Muscle layer of duodenum (tissue), 2 donors: ENCODE data around the gene TLE4.

Experiments
- H3K27ac ChIP-seq: one replicate; pipeline ENCODE4 v1.7.0; 2013; ENCODE audit warnings: mild to moderate bottlenecking, low read length
- H3K27me3 ChIP-seq: one replicate; pipeline ENCODE4 v1.7.0; 2013; ENCODE audit warnings: low read depth, mild to moderate bottlenecking, control low read depth, low read length
- H3K36me3 ChIP-seq, 2 donors: one replicate each; pipeline ENCODE4 v1.7.0; 2013; ENCODE audit warnings: low read length in 2 of 2, control low read depth in 1 of 2, mild to moderate bottlenecking in 1 of 2; ENCODE audit not compliant: insufficient read depth in 2 of 2, control insufficient read depth in 1 of 2
- H3K4me1 ChIP-seq, 2 donors: one replicate each; pipeline ENCODE4 v1.7.0; 2013; ENCODE audit warnings: low read length in 2 of 2, mild to moderate bottlenecking in 2 of 2, control low read depth in 1 of 2, moderate library complexity in 1 of 2; ENCODE audit not compliant: insufficient read depth in 2 of 2, control insufficient read depth in 1 of 2
- H3K4me3 ChIP-seq, 2 donors: one replicate each; pipeline ENCODE4 v1.7.0; 2013; ENCODE audit warnings: low read length in 2 of 2, low read depth in 1 of 2, mild to moderate bottlenecking in 1 of 2
- H3K9me3 ChIP-seq, 2 donors: one replicate each; pipeline ENCODE4 v1.7.0; 2013; ENCODE audit warnings: low read length in 2 of 2, control low read depth in 1 of 2, mild to moderate bottlenecking in 1 of 2; ENCODE audit not compliant: control insufficient read depth in 1 of 2
- donor health status: healthy.

The TLE4 gene

GRCh38 chr9:79609468-79610018 lies 37.8 kb downstream of the TLE4 start:
- Histone ChIP-seq H3K36me3 (no peaks in the 10 kb centered on the region), H3K9me3 (no peaks in the 10 kb centered on the region), H3K4me3 (no peak overlapping the region), H3K27ac (no peak overlapping the region), H3K27me3 (no peaks in the 10 kb centered on the region), H3K4me1 (peaks cover 7 to 46% of the 10 kb centered on the region in 2 donors)

GRCh38 chr9:79610019-79610631 lies 38.4 kb downstream of the TLE4 start:
- no peak overlapping the region for H3K4me3 ChIP-seq
- no peak overlapping the region for H3K27ac ChIP-seq
- peaks cover 7 to 47% of the 10 kb centered on the region in 2 donors for H3K4me1 ChIP-seq

GRCh38 chr9:79610791-79611614 lies 39.2 kb downstream of the TLE4 start:
- Histone ChIP-seq H3K27me3 (no peaks in the 10 kb centered on the region), H3K27ac (no peak overlapping the region), H3K9me3 (no peaks in the 10 kb centered on the region), H3K36me3 (no peaks in the 10 kb centered on the region), H3K4me1 (peaks cover 7 to 48% of the 10 kb centered on the region in 2 donors), H3K4me3 (no peak overlapping the region)

More at GRCh38 chr9:79610019-79610631, 38.4 kb downstream of the TLE4 start:
- Histone ChIP-seq H3K9me3 (no peaks in the 10 kb centered on the region), H3K36me3 (no peaks in the 10 kb centered on the region), H3K27me3 (no peaks in the 10 kb centered on the region)

GRCh38 chr9:79613145-79613544 lies 41.4 kb downstream of the TLE4 start:
- Histone ChIP-seq H3K36me3 (no peaks in the 10 kb centered on the region), H3K4me3 (no peak overlapping the region), H3K4me1 (peaks cover 7 to 48% of the 10 kb centered on the region in 2 donors), H3K9me3 (no peaks in the 10 kb centered on the region), H3K27me3 (no peaks in the 10 kb centered on the region), H3K27ac (peak overlapping the region; percentile 11)

GRCh38 chr9:79615038-79615437 lies 43.3 kb downstream of the TLE4 start:
- no peak overlapping the region for H3K4me3 ChIP-seq
- H3K9me3 ChIP-seq = no peaks in the 10 kb centered on the region
- no peaks in the 10 kb centered on the region for H3K36me3 ChIP-seq
- H3K4me1 ChIP-seq = peaks cover 7 to 48% of the 10 kb centered on the region in 2 donors
- H3K27me3 ChIP-seq = no peaks in the 10 kb centered on the region
- no peak overlapping the region for H3K27ac ChIP-seq

- H3K27ac ChIP-seq = peak overlapping the region; percentile 35
- no peak overlapping the region for H3K4me3 ChIP-seq
- H3K27me3 ChIP-seq = no peaks in the 10 kb centered on the region
- H3K4me1 ChIP-seq = peaks cover 7 to 40% of the 10 kb centered on the region in 2 donors
- no peaks in the 10 kb centered on the region for H3K36me3 ChIP-seq
- no peaks in the 10 kb centered on the region for H3K9me3 ChIP-seq
These were observed 44.2 kb downstream of the TLE4 start for GRCh38 chr9:79616013-79616412.

GRCh38 chr9:79616971-79617370 lies 45.2 kb downstream of the TLE4 start:
- Histone ChIP-seq H3K27me3 (no peaks in the 10 kb centered on the region), H3K36me3 (no peaks in the 10 kb centered on the region), H3K9me3 (no peaks in the 10 kb centered on the region), H3K4me1 (peaks cover 5 to 32% of the 10 kb centered on the region in 2 donors), H3K4me3 (no peak overlapping the region), H3K27ac (no peak overlapping the region)

- no peak overlapping the region for H3K27ac ChIP-seq
- H3K9me3 ChIP-seq = no peaks in the 10 kb centered on the region
- H3K4me3 ChIP-seq = no peak overlapping the region
- peaks cover 3 to 32% of the 10 kb centered on the region in 2 donors for H3K4me1 ChIP-seq
- no peaks in the 10 kb centered on the region for H3K27me3 ChIP-seq
- no peaks in the 10 kb centered on the region for H3K36me3 ChIP-seq
These were observed 45.6 kb downstream of the TLE4 start for GRCh38 chr9:79617395-79617794.

- Histone ChIP-seq H3K27ac (no peak overlapping the region), H3K27me3 (no peaks in the 10 kb centered on the region), H3K4me3 (no peak overlapping the region), H3K4me1 (peaks cover 5 to 16% of the 10 kb centered on the region in 2 donors), H3K36me3 (no peaks in the 10 kb centered on the region), H3K9me3 (no peaks in the 10 kb centered on the region)
These were observed 48.2 kb downstream of the TLE4 start for GRCh38 chr9:79619930-79620329.

GRCh38 chr9:79621916-79622575 lies 50.3 kb downstream of the TLE4 start:
- H3K27ac ChIP-seq = no peak overlapping the region
- peaks cover 5 to 8% of the 10 kb centered on the region in 2 donors for H3K4me1 ChIP-seq
- no peak overlapping the region for H3K4me3 ChIP-seq
- no peaks in the 10 kb centered on the region for H3K9me3 ChIP-seq
- no peaks in the 10 kb centered on the region for H3K36me3 ChIP-seq
- no peaks in the 10 kb centered on the region for H3K27me3 ChIP-seq
